ENCODE data around the gene POLR1G. TPM values are rescaled to one million over a fixed set of nuclear protein-coding genes. Genes with fewer than 3 reads are reported as not detected.

The POLR1G gene
- total RNA-seq, 1 experiment from 2014 or later, result 30.5 TPM

DNA sequence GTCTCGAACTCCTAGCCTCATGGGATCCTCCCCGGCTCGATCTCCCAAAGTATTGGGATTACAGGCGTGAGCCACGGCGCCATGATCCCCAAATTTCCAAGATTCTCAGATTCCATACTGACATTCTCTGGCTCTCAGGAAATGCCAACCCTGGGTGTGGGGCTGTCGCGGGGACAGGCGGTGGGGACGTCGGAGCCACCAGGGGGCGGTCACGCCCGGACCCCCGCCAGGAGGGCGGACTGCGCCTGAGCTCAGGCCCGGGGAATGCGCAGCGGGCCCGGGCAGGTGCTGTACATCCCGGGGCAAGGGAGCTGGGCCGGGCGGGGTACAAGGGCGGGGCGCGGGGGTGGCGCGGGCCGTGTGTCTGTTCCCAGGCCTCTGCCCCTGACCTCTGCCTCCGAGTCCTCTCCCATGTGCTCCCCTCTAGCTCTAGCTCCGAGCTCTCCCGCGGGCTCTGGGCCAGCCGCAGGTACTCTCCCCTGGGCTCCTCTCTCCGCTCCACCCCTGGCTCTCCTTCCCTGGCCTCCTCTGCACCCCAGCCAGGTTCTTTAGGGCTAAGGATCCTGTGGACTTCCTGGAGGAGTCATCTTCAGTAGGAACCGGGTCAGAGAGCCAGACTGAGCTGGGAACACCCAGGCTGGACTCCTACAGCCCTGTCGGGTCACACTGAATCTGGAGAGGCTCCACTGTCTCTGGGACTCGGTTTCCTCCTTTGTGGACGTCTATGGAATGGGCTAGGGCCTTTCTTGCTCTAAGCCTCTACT is 4.0 kb upstream of the POLR1G start (continued):
- TF ChIP-seq POLR2AphosphoS5 (IDR thresholded peaks at IDR 0.05; ENCODE audit: low read depth, low read length) (peak; percentile 49), EGR1 (IDR thresholded peaks at IDR 0.05; ENCODE audit: low read depth) (peak; percentile 66), TCF7L2 (IDR thresholded peaks at IDR 0.05; ENCODE audit: borderline replicate concordance, extremely low read depth, insufficient read depth, insufficient read length) (peak; percentile 9), ZFX (IDR thresholded peaks at IDR 0.05) (peak; percentile 55; the same call in 1 of the 2 replicates)
- TF ChIP-seq, protein P1, sequence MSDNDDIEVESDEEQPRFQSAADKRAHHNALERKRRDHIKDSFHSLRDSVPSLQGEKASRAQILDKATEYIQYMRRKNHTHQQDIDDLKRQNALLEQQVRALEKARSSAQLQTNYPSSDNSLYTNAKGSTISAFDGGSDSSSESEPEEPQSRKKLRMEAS (IDR thresholded peaks at IDR 0.05), result 0 out of 2 replicates have a peak, but pooled peaks have one; percentile 60
- TF ChIP-seq, protein P2, sequence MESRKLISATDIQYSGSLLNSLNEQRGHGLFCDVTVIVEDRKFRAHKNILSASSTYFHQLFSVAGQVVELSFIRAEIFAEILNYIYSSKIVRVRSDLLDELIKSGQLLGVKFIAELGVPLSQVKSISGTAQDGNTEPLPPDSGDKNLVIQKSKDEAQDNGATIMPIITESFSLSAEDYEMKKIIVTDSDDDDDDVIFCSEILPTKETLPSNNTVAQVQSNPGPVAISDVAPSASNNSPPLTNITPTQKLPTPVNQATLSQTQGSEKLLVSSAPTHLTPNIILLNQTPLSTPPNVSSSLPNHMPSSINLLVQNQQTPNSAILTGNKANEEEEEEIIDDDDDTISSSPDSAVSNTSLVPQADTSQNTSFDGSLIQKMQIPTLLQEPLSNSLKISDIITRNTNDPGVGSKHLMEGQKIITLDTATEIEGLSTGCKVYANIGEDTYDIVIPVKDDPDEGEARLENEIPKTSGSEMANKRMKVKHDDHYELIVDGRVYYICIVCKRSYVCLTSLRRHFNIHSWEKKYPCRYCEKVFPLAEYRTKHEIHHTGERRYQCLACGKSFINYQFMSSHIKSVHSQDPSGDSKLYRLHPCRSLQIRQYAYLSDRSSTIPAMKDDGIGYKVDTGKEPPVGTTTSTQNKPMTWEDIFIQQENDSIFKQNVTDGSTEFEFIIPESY (IDR thresholded peaks at IDR 0.05; ENCODE audit: extremely low read depth, insufficient replicate concordance, low read length), result no peak

DNA sequence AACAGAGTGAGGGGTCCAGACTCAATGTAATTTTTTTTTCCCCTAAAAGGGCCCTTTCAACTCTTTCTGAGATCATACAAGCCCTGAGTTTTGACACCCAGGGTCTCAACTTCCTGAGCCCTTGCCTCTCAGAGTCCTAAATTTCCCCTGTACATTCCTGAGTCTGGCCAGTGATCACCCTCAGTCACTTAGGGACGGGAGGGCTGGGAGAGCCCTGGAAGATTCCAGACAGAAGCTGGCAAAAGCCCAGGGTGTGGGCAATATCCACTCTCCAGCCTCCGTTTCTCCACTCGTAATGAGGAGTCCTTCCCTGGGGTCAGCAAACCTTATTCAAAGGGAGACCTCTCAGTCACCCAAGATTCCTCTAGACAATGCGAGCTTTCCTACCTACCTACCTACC is 3.2 kb upstream of the POLR1G start:
- CTCF ChIA-PET, result interaction anchor here (0.8 to 2.7 kb wide), 7 partner anchors 9 to 239 kb away, joined by 3 to 42 read pairs (median 9); no protein-coding TSS in a partner anchor
- no peak for TF ChIP-seq FOSL1 (IDR thresholded peaks at IDR 0.05; ENCODE audit: low read depth)
- TF ChIP-seq, protein P3, sequence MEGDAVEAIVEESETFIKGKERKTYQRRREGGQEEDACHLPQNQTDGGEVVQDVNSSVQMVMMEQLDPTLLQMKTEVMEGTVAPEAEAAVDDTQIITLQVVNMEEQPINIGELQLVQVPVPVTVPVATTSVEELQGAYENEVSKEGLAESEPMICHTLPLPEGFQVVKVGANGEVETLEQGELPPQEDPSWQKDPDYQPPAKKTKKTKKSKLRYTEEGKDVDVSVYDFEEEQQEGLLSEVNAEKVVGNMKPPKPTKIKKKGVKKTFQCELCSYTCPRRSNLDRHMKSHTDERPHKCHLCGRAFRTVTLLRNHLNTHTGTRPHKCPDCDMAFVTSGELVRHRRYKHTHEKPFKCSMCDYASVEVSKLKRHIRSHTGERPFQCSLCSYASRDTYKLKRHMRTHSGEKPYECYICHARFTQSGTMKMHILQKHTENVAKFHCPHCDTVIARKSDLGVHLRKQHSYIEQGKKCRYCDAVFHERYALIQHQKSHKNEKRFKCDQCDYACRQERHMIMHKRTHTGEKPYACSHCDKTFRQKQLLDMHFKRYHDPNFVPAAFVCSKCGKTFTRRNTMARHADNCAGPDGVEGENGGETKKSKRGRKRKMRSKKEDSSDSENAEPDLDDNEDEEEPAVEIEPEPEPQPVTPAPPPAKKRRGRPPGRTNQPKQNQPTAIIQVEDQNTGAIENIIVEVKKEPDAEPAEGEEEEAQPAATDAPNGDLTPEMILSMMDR (IDR thresholded peaks at IDR 0.05 in 2 of 3, conservative IDR thresholded peaks at IDR 0.05 in 1 of 3; ENCODE audit: borderline replicate concordance in 1 of 3, insufficient read depth in 1 of 3, low read depth in 2 of 3, low read length in 2 of 3), result no peak
- H2AFZ ChIP-seq (ENCODE audit: low read depth, low read length, poor library complexity, severe bottlenecking), result no peak overlapping the region
- H3K9ac ChIP-seq (ENCODE audit: low read length), result peak overlapping the region; percentile 79
- peak overlapping the region; percentile 87 for H3K27ac ChIP-seq (ENCODE audit: low read depth, low read length)
- peak overlapping the region; percentile 78 for H3K4me2 ChIP-seq (ENCODE audit: low read length)
- H3K79me2 ChIP-seq (ENCODE audit: insufficient read depth, low read length), result peaks cover 69% of the 10 kb centered on the region
- peak overlapping the region; percentile 83 to 99 for H3K4me3 ChIP-seq (replicated peaks in 1 of 2; ENCODE audit: low read depth in 1 of 2, low read length in 2 of 2)
- DNase-seq (ENCODE audit: low read depth, low spot score) (no peak), ATAC-seq (no peak)
- no peaks in the 10 kb centered on the region for H4K20me1 ChIP-seq (ENCODE audit: insufficient read depth)
- POLR2A ChIA-PET, result interaction anchor here (0.8 to 3.1 kb wide), 6 partner anchors 10 to 238 kb away, joined by 3 to 16 read pairs (median 6); partner anchors contain the start of gene FOSB
- intact Hi-C loops (cut with micrococcal nuclease), result no loop called here
- no TSS peak for BruUV-seq (replicated peaks)
- H3K9me2 ChIP-seq (ENCODE audit: insufficient read depth), result no peaks in the 10 kb centered on the region
- peaks cover 27 to 61% of the 10 kb centered on the region in 2 experiments for H3K4me1 ChIP-seq (ENCODE audit: control insufficient read depth in 1 of 2, insufficient read depth in 2 of 2, low read length in 2 of 2)
- H3K27me3 ChIP-seq (ENCODE audit: insufficient read depth, low read length), result no peaks in the 10 kb centered on the region
- no peaks in the 10 kb centered on the region for H3K9me3 ChIP-seq (ENCODE audit: control insufficient read depth in 1 of 2, insufficient read depth in 1 of 2, low read depth in 1 of 2, low read length in 2 of 2)
- peaks cover 0 to 3% of the 10 kb centered on the region in 2 experiments; a peak in 1 of 4 replicates for H3K36me3 ChIP-seq (ENCODE audit: control insufficient read depth in 1 of 2, insufficient read depth in 2 of 2, low read length in 2 of 2)
- RAD21 ChIA-PET (ENCODE audit: low non-redundant PET in 1 of 2, low total read pairs in 2 of 2, uncharacterized antibody in 2 of 2, unreplicated experiment in 2 of 2), result interaction anchor here in 1 of 2 experiments (1.2 to 2.1 kb wide), 2 partner anchors 75 to 76 kb away, joined by 3 to 6 read pairs; no protein-coding TSS in a partner anchor

Data from HCT116 (cell line).